Ishikawa (cell line): ENCODE measurements around the gene SPAG6.

Experiments used
- CEBPB ChIP-seq: IDR thresholded peaks from 2 replicates; pipeline ENCODE4 v1.6.1; 2012
- EP300 ChIP-seq: IDR thresholded peaks from 2 replicates; pipeline ENCODE4 v1.6.1; 2012; ENCODE audit warnings: borderline replicate concordance
- NFIC ChIP-seq: IDR thresholded peaks from 2 replicates; pipeline ENCODE4 v1.6.1; 2012
- RAD21 ChIP-seq: IDR thresholded peaks from 2 replicates; pipeline ENCODE4 v1.6.1; 2012; ENCODE audit warnings: low read depth
- TAF1 ChIP-seq: IDR thresholded peaks from 2 replicates; pipeline ENCODE4 v1.6.1; 2012; ENCODE audit warnings: low read depth, mild to moderate bottlenecking
- TEAD4 ChIP-seq: IDR thresholded peaks from 2 replicates; pipeline ENCODE4 v1.6.1; 2012
- TF ChIP-seq, protein P1 (sequence below): IDR thresholded peaks from 2 replicates; pipeline ENCODE4 v1.6.1; 2012; ENCODE audit warnings: low read depth, mild to moderate bottlenecking
- TF ChIP-seq, protein P2 (sequence below): IDR thresholded peaks from 2 replicates; pipeline ENCODE4 v1.6.1; 2012

DNA sequence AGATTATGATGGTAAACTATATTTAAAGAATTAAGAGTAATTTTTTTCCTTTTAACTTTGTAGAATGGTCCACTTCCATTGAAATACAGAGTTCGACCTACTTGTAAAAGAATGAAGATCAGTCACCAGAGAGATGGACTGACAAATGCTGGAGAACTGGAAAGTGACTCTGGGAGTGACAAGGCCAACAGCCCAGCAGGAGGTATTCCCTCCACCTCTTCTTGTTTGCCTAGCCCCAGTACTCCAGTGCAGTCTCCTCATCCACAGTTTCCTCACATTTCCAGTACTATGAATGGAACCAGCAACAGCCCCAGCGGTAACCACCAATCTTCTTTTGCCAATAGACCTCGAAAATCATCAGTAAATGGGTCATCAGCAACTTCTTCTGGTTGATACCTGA, 16.1 kb upstream of the SPAG6 start:
- TF ChIP-seq RAD21 (no peak), NFIC (no peak), EP300 (no peak), CEBPB (no peak), TAF1 (no peak), TEAD4 (no peak)
- TF ChIP-seq, protein P1, sequence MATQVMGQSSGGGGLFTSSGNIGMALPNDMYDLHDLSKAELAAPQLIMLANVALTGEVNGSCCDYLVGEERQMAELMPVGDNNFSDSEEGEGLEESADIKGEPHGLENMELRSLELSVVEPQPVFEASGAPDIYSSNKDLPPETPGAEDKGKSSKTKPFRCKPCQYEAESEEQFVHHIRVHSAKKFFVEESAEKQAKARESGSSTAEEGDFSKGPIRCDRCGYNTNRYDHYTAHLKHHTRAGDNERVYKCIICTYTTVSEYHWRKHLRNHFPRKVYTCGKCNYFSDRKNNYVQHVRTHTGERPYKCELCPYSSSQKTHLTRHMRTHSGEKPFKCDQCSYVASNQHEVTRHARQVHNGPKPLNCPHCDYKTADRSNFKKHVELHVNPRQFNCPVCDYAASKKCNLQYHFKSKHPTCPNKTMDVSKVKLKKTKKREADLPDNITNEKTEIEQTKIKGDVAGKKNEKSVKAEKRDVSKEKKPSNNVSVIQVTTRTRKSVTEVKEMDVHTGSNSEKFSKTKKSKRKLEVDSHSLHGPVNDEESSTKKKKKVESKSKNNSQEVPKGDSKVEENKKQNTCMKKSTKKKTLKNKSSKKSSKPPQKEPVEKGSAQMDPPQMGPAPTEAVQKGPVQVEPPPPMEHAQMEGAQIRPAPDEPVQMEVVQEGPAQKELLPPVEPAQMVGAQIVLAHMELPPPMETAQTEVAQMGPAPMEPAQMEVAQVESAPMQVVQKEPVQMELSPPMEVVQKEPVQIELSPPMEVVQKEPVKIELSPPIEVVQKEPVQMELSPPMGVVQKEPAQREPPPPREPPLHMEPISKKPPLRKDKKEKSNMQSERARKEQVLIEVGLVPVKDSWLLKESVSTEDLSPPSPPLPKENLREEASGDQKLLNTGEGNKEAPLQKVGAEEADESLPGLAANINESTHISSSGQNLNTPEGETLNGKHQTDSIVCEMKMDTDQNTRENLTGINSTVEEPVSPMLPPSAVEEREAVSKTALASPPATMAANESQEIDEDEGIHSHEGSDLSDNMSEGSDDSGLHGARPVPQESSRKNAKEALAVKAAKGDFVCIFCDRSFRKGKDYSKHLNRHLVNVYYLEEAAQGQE: no peak
- TF ChIP-seq, protein P2, sequence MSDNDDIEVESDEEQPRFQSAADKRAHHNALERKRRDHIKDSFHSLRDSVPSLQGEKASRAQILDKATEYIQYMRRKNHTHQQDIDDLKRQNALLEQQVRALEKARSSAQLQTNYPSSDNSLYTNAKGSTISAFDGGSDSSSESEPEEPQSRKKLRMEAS: no peak
